Right hindlimb (tissue), 1 donor: ENCODE results near the gene SDHAF1.
"Not testable (repeated sequence)": the region's sequence is repeated elsewhere in the genome, so short reads cannot be mapped to it uniquely, and the experiment has no call there.

Experiments used
- DNase-seq: peaks from one replicate; pipeline ENCODE4 v3.0.0-alpha.2; 2018

The SDHAF1 gene

GRCh38 chr19:36025541-36025940, 30.6 kb downstream of the SDHAF1 start:
- no peak for DNase-seq

GRCh38 chr19:36026091-36026876, 31.3 kb downstream of the SDHAF1 start:
- DNase-seq = no peak

GRCh38 chr19:36027696-36028095, 32.7 kb downstream of the SDHAF1 start:
- no peak for DNase-seq

GRCh38 chr19:36028313-36029041, 33.5 kb downstream of the SDHAF1 start:
- DNase-seq = no peak

GRCh38 chr19:36030264-36031148, 35.5 kb downstream of the SDHAF1 start:
- no peak for DNase-seq

- no peak for DNase-seq
Measured at GRCh38 chr19:36031308-36031707, 36.3 kb downstream of the SDHAF1 start.

- peak; percentile 88 for DNase-seq
Measured at GRCh38 chr19:36032251-36033104, 37.5 kb downstream of the SDHAF1 start, which contains the start of gene CLIP3. Gene CLIP3, minus strand, starts transcription at chr19:36032873. Its CDS starts 516 bp downstream, at chr19:36032357.

GRCh38 chr19:36040495-36040894, 45.5 kb downstream of the SDHAF1 start:
- DNase-seq = no peak

- not testable (repeated sequence) for DNase-seq
Measured at GRCh38 chr19:36041092-36041491, 46.1 kb downstream of the SDHAF1 start.

- no peak for DNase-seq
Measured at GRCh38 chr19:36041831-36042230, 46.8 kb downstream of the SDHAF1 start.

- DNase-seq = no peak
Measured at GRCh38 chr19:36043952-36044351, 49.0 kb downstream of the SDHAF1 start.
